ENCODE measurements around the gene SAMHD1.
A peak's percentile ranks its signal among the peaks of the same experiment; 100 is the strongest.
"Not testable (repeated sequence)": the region's sequence is repeated elsewhere in the genome, so short reads cannot be mapped to it uniquely, and the experiment has no call there.

The SAMHD1 gene

DNA sequence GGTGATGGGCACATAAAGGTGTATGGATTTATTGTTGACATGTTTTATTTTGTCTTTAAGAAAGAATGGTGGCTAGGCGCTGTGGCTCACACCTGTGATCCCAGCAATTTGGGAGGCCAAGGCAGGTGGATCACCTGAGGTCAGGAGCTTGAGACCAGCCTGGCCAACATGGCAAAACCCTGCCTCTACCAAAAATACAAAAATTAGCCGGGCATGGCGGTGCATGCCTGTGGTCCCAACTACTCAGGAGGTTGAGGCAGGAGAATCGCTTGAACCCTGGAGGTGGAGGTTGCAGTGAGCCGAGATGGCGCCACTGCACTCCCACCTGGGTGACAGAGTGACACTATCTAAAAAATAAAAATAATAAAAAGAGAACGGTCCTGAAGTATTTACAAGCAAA, 45.4 kb downstream of the SAMHD1 start:
- DNase-seq: not testable (repeated sequence)

DNA sequence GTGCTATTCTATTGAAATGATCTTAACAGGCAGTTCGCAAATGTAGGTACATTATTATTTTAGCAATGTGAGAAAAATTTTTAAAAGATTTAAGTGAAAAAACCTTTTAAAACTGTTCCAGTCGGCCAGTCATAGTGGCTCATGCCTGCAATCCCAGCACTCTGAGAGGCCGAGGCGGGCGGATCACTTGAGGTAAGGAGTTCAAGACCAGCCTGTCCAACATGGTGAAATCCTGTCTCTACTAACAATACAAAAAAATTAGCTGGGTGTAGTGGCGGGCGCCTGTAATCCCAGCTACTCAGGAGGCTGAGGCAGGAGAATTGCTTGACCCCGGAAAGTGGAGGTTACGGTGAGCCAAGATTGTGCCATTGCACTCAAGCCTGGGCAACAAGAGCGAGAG, 45.9 kb downstream of the SAMHD1 start:
- DNase-seq: not testable (repeated sequence)

DNA sequence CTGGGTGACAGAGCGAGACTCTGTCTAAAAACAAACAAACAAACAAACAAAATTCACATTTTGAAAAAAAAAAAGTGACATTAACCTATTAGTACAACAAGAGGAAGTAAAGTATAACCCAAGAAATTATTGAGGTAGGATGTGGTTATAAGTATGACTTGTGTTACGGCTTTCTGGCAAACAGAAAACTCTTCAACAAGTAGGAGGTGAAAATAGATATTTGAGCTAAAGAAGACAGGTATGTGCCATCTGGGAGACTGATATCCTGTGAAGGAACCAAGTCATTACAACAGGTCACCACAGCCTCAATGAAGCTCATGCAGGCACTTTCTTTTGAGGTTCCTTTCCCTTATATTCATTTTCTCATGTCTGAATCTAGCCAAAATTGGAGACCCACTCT, 46.8 kb downstream of the SAMHD1 start:
- no peak for DNase-seq

DNA sequence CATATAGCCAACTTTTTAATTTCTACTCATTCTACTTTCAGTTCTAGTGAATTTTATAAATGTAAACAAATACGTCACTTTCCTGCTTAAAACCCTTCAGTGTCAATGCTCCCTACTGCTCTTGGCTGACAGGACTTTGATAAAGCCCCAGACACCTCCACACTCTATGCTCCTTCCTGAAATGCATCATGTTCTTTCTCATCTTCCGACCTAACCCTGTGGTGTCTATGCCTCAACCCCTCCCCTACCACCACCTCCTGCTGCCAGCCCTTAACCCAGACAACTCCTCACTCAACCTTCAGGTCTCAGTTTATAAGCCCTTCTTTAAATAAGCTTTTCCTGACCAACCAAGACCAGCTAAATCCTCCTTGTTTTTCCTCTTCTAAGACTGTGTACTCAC, 56.5 kb downstream of the SAMHD1 start:
- no peak for DNase-seq

DNA sequence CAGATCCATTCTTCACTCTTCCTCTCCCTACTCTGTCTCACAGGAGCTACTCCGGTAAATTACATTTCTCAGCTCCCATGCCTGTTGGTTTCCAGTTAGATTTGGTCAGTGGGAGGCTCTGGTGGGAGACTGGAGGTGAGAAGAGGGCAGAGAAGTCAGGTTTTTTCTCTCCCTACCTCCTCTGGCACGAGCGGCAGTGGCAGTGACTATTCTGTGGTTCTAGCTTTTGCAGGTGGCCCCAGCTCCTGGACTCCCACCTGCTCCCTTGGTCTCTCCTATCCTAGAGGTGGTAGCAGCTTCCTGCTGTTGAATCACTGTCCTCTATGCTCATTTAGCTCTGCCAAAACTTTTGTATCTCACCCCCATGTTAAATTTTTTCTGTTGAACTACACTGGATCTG, 57.7 kb downstream of the SAMHD1 start:
- no peak for DNase-seq

DNA sequence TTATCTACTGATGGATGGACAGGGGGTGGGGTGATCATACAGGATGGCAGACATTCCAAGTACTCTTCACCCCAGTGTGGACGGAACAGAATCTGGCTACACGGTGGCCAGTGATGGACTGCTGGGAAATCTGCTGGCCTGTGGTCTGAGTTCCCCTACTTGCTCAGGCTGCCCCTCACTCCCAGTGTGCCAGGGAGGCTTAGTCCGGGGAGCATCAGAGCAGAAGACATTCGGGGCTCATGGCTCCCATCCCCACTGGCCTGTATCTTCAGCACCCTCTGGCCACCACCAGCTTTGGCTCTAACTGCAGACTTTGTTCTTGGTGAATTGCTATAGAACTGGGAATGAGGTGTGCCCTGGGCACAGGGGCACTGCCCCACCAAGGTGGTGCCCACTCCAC, 60.3 kb downstream of the SAMHD1 start:
- DNase-seq: no peak

DNA sequence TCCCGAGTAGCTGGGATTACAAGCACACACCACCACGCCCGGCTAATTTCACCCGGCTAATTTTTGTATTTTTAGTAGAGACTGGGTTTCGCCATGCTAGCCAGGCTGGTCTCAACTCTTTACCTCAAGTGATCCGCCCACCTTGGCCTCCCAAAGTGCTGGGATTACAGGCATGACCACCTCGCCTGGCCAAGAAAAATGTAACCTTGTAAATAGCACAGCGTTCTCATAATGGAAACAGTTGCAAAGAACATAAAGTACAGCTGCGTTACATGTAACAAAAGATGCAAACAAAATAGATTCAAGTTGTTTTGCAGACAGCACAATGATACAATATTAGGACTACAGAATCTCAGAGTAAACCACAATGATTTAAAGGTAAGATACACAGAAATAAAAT, 60.9 kb downstream of the SAMHD1 start:
- DNase-seq: no peak

DNA sequence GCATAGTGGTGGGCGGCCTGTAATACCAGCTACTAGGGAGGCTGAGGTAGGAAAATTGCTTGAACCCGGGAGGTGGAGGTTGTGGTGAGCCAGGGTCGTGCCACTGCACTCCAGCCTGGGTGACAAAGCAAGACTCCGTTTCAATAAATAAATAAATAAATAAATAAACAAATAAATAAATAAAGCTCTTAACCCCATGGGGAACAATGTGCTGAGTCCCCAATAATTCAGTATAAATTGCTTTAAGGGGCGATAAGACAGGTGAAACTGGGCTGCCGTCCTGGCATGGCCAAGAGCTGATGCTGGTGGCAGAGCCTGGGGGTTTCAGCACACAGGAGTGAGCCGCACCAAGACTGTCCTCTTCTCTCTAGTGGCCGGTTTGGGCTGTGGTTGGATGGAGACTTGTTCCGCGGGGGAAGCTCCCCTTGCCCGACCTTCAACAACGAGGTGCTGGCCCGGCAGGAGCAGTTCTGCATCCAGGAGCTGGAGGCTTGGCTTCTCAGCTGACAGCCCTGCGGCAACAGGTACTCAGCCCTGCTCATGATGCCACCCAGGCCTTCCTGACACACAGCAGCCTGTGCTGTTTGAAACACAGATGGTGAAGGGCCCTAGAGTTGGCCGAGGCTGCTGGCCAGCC, 62.5 kb downstream of the SAMHD1 start:
- no peak for DNase-seq

DNA sequence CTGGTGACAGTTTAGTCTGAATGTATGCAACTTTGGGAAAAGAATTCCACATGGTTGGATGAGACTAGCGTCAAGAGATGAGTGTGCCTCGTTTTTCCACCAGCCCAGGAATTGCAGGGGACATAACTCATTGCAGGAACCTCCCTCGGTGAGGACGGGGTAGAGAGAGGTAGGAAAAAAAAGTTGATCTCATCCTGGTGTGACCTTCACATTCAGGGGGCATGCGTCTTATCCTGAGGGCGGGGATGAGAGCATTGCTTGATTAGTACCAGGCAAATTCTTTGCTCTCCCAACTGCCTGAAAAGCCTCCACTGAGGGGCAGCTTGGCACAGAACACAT, 63.8 kb downstream of the SAMHD1 start:
- DNase-seq: no peak

DNA sequence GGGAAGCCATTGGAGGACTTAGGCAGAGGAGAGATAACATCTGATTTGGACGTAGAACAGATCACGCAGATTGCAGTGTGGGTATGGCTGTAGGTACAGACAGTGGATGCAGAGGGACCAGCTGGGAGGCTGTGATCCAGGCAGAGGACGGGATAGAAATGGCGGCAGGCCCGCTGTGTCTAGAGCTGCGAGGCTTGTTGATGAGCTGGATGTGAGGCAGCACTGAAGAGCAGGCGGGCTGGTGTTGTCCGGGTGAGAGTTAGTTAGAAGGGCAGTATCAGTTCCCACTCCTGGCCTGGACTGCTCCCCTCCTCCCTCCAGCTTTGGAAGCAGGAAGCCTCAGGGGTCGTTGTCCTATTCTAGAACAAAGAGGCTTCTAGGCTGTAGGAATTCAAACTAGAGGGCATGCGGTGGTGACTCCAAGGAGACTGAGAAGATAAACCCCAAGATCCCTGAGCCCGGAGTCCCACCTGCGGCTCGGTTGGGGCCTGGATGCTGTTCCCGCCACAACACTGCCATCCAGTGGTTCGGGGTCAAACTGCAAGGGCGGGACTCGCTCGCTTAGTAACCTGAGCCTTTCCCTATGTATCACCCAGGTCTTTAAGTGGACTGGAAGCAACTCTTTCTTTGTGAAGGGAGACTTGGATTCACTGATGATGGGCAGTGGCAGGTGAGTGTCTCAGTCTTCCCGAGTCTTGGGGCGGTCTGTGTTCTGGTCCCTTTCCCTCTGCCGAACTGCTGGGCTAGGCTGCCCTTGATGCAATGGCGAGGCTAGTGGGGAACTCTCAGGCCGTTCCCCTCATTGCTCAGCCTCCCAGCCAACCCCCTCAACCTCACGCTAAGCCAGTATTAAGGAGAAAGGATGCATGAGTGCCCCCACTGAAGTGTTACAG, 64.4 kb downstream of the SAMHD1 start:
- peak; percentile 62 for DNase-seq

DNA sequence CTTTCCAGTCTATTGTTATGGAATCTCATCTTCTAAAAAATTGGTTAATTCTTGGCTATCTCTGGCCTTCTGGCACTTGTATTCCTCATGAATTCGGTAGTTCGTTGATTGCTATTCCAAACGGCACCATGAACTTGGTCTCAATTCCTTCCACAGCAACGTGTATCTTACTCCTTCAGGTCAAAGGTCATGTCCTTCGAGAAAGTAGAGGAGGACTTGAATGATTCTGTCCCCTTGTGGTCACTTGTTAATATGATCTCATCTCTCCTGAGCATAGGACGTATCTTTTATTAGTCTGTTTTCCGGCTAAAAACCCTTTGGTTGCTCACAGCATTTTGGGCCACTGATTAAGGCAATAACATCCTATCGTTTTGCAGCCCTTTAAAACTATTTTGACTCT, 66.2 kb downstream of the SAMHD1 start:
- DNase-seq: no peak

DNA sequence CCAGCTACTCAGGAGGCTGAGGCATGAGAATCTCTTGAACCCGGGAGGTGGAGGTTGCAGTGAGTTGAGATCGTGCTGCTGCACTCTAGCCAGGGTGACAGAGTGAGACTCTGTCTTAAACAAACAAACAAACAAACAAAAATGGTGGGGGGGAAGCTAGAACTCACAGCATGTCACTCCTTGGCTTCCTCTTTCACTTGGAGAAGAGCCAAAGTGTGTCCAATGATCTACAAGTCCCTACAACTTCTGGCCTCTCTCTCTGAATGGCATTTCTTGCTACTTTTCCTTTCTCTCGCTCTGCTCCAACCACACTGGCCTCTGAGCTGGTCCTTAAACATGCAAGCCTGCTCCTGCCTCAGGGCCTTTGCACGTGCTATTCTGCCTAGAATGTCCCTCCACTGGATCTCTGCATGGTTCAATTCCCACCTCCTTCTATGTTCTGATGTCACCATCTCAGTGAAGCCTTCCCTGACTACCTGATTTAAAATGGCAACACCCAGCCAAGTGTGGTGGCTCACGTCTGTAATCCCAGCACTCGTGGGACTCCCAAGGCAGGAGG, 67.5 kb downstream of the SAMHD1 start:
- no peak for DNase-seq

DNA sequence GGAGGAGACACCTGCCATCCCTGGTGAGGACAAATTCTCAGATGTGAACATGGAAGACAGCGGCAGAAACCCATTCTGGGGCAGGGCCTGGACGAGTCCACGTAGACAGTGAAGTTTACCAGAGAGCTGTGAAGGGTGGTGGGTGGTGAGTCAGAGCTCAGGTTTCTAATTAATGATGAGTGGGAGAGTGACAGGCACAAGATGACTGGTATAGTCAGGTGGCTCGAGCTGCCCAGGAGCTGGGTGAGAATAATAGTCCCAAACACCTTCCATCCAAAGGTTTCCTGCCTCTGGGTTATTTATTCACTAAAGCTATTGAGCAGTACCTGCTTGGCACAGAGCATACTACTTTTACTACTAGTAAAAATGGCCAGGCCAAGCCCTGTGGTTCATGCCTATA, 69.6 kb downstream of the SAMHD1 start:
- no peak for DNase-seq

DNA sequence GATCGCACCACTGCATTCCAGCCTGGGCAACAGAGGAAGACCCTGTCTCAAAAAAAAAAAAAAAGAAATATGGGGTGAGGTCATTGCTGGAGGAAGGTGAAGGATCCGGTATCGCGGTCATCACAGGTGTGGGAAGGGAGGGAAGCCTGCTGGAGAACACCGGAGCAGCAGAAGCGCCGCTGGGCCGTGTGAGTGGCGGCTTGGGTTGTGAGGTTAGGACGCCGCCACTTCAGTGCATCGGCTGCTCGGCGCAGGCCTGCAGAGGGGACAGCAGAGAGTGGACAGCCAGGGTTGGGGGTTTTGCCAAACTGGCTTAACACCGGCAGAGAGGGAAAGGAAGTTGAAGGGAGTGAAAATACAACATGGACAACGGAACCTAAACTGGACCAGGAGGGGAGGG, 70.2 kb downstream of the SAMHD1 start:
- DNase-seq: no peak

DNA sequence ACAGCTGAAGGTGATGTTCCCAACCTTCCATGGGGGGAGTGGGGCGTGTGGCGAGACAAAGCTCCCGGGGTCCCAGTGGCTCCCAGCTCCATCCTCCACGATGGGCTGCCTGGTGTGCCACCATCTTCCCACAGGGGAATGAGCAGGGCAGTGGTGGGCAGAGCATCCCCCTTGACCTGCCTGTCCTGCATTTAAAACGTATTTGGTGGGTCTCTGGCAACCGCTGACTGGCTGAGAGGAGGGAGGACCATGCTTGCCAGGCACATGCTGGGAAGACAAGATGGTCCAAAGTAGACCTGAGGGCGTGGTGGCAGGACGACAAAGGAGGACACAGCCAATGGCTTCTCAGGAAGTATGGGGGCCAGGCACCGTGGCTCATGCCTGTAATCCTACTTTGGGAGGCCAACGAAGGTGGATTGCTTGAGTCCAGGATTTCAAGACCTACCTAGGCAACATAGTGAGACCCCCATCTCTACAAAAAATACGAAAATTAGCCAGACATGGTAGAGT, 70.7 kb downstream of the SAMHD1 start:
- no peak for DNase-seq

DNA sequence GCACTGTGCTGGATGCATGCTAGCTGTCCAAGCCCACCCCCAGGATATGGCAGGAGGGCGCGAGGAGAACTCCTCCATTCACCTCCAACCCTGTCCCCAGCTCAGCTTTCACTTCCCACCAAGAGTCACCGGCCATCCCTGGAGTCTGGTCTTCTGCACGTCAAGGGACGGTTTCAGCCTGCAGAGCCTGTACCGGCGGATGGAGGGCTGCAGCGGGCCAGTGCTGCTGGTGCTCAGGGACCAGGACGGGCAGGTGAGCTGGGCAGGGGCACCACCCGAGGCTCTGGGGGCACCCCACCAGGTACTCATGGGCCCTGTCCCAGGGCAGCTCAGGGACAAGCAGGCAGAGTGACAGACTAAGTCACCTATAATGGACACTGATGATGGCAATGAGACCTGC, 72.6 kb downstream of the SAMHD1 start:
- no peak for DNase-seq

DNA sequence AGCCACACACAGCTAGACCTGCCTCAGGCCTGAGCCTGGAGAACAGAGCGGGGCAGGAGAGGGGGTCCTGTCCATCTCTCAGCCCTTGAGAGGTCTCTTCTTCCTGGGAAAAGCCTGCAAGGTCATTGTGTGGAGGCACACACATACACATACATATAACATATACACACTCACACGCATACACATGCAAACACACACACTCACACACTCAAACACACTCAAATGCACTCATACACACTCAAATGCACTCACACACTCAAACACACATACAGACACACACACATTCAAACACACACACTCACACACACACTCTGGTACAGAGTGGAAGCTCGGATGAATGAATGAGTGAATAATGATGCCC, 75.1 kb downstream of the SAMHD1 start:
- no peak for DNase-seq

DNA sequence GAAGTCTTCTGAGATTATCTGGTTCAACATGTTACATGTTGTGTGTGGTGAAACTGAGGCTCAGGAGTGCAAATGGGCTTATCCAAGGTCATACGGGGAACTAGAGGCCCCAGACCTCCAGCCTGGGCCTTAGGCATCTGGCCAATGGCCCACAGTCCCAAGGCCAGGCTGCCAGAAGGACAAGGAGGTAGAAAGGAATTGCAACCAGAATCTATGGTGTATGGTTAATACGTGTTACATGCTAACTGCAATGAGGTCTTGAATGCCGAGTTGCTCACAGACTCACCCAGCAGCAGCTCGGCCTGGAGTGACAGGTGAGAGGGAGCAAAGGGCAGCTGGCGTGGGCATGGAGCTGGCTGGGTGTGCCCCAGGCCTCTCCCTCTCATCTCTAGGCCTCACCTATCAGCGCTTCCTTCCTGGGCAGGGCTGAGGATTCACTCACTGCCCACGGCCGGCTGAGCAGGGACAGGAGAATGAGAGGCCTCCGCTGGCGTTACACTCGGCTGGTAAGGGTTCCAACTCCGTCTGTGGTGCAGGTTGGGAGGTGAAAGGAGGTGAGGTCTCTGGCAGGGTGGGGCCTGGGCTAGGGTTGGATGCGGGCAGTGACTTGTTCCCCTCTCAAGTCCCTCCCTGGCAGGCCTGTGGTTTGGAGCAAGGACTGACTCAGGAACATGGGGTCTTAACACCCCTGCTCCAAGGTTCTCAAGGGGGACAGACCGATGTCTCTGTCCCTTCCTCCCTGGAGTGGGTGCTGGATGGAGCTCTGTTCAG, 75.6 kb downstream of the SAMHD1 start, which contains the start of gene TLDC2:
TSS of gene TLDC2 (plus strand) at position 437 of the 771 bp plus-strand sequence. CDS start at position 474, 37 bp downstream.
- DNase-seq: no peak

DNA sequence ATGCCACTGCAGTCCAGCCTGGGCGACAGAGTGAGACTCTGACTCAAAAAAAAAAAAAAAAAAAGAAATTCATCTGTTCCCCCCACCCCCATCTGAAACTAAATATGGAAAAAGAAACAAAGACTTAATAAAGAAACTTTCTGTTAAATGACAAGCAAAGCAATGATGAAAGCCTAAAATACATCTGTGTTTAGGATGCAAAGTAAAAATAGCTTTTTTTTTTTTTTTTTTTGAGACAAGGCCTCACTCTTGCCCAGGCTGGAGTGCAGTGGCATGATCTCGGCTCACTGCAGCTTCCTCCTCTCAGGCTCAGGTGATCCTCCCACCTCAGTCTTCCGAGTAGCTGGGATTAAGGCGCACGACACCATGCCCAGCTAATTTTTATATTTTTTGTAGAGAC, 76.4 kb downstream of the SAMHD1 start:
- not testable (repeated sequence) for DNase-seq

DNA sequence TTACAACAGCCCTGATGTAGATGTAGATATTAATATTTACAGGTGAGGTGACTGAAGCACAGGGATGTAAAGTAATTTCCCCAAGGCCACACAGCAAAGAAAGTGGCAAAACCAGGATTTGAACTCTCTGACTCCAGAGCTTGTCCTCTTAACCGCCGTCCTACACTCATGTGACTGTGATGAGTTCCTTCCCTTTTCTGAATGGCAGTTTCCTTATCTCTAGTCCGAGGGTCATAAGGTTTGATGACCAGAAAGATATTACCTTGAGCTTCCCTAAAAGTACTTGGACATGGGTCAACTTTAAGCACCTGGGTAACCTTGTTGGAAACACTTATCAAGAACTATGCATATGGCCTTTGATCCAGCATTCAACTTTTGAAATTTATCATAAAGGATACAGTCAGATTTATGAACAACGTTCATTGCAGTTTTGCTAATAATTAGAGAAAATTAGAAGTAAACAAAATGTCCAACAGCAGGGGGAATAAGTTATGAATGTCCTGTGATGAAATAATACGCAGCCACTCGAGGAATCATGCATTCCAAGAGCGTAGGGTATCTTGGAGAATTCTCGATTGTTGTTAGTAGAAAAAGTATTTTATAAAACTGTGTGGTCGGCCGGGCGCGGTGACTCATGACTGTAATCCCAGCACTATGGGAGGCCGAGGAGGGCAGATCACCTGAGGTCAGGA, 77.9 kb downstream of the SAMHD1 start:
- no peak for DNase-seq

DNA sequence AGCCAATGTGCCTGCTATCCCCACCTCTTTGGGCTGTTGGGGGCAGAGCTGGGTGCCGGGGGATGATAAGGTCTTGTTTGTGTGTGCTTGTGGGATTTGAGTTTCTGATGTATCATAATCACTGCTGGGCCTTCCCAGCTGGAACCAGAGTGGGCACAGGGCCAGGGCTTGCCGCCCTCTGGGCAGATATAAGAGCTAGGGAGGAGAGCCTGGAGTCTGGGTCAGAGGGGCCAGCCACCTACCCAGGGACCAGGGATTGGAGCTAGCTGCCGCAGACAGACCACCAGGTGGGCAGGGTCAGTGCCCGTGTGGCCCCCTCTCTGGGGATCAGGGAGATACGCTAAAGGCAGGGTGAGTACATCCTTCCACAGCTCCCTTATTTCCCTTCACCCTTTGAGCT, 78.7 kb downstream of the SAMHD1 start:
- DNase-seq: no peak

Measured in central memory CD4-positive, alpha-beta T cell (primary cell).